Testis (tissue), 3 donors: ENCODE data around the gene SH2D4B. TPM values are rescaled to one million over a fixed set of nuclear protein-coding genes. Genes with fewer than 3 reads are reported as not detected.

Source experiments
- DNase-seq: peaks from one replicate; pipeline ENCODE4 v3.0.0-alpha.2; 2019
- H3K27ac ChIP-seq, 2 donors: fragments of 200-600 bp; sonication (generic); one replicate each; pipeline ENCODE4 v1.5.1; 2019
- H3K27me3 ChIP-seq: fragments of 200-600 bp; sonication (generic); one replicate; pipeline ENCODE4 v1.5.1; 2019
- H3K36me3 ChIP-seq: fragments of 200-600 bp; sonication (generic); one replicate; pipeline ENCODE4 v1.5.1; 2017; ENCODE audit warnings: low read depth; ENCODE audit errors: missing control alignments
- H3K4me1 ChIP-seq: fragments of 200-600 bp; sonication (generic); one replicate; pipeline ENCODE4 v1.5.1; 2019
- H3K4me3 ChIP-seq, 2 donors: fragments of 200-600 bp; sonication (generic); one replicate each; pipeline ENCODE4 v1.5.1; 2017 to 2019
- H3K9me3 ChIP-seq: fragments of 200-600 bp; sonication (generic); one replicate; pipeline ENCODE4 v1.5.1; 2017
- CTCF ChIP-seq, 3 experiments: fragments of 450-650 bp in 2 of 3; fragments of 200-600 bp in 1 of 3; sonication (generic) in 1 of 3; IDR thresholded peaks; one replicate each; pipeline ENCODE4 v1.5.1; 2016 to 2019; ENCODE audit warnings: antibody characterized with exemption in 3 of 3, mild to moderate bottlenecking in 2 of 3, moderate library complexity in 1 of 3
- POLR2A ChIP-seq: fragments of 450-650 bp; IDR thresholded peaks from one replicate; pipeline ENCODE4 v1.6.1; 2017; ENCODE audit warnings: antibody characterized with exemption, mild to moderate bottlenecking, moderate library complexity
- WGBS, 2 donors: methylation state at CpG; one replicate each; pipeline ENCODE4 v1.1.5; 2018; 5-methylcytosine and 5-hydroxymethylcytosine counted together
- intact Hi-C: fragments of 100-400 bp; cut with DNase I; formaldehyde crosslinking; loops from one replicate; pipeline ENCODE4 v1.15.1; 2023; ENCODE audit warnings: low total_unique reads
- polyA plus RNA-seq: library from polyadenylated mRNA; stranded (reverse); fragments of 350-450 nt; fragmentation: Illumina TruSeq; extraction: RNeasy Lipid Tissue Mini Kit (QIAGEN cat#74804); gene quantifications from one replicate; pipeline ENCODE4 v1.2.3, GENCODE V29; 2014; ENCODE audit warnings: low read depth, low replicate concordance; ENCODE audit not compliant: insufficient read depth
- total RNA-seq, 2 donors: library from RNA; depleted of rRNA; stranded (reverse); fragments of >200 nt; gene quantifications; one replicate each; pipeline ENCODE4 v1.2.3, GENCODE V29; 2016

The SH2D4B gene
- total and polyA plus RNA-seq, 3 donors from 2014 or later: 0.22 to 1.1 (median 0.55) TPM

GRCh38 chr10:80536361-80536835 is 1.3 kb upstream of the SH2D4B start:
- intact Hi-C loops: no loop called here
- Histone ChIP-seq H3K27ac (peak overlapping the region; percentile 45 to 51), H3K4me1 (no peaks in the 10 kb centered on the region), H3K36me3 (no peaks in the 10 kb centered on the region), H3K27me3 (no peaks in the 10 kb centered on the region), H3K9me3 (no peaks in the 10 kb centered on the region), H3K4me3 (peak overlapping the region; percentile 39 to 58)
- DNase-seq: no peak
- 79 to 84% methylated on average over 10 to 17 of the region's 17 CpGs for WGBS, 2 donors
- TF ChIP-seq POLR2A (no peak), CTCF (IDR thresholded peaks at IDR 0.05) (no peak)

GRCh38 chr10:80537086-80537735 is 491 bp upstream of the SH2D4B start:
- no peak overlapping the region for H3K4me3 ChIP-seq
- H3K36me3 ChIP-seq: no peaks in the 10 kb centered on the region
- intact Hi-C loops: no loop called here
- 56 to 64% methylated on average over 8 of the region's 8 CpGs for WGBS, 2 donors
- H3K9me3 ChIP-seq: no peaks in the 10 kb centered on the region
- no peaks in the 10 kb centered on the region for H3K27me3 ChIP-seq
- TF ChIP-seq POLR2A (no peak), CTCF (IDR thresholded peaks at IDR 0.05) (no peak)
- H3K4me1 ChIP-seq: no peaks in the 10 kb centered on the region
- no peak overlapping the region for H3K27ac ChIP-seq
- DNase-seq: no peak

- Histone ChIP-seq H3K4me3 (no peak overlapping the region), H3K36me3 (no peaks in the 10 kb centered on the region), H3K27ac (no peak overlapping the region), H3K27me3 (no peaks in the 10 kb centered on the region), H3K9me3 (no peaks in the 10 kb centered on the region), H3K4me1 (no peaks in the 10 kb centered on the region)
- intact Hi-C loops: no loop called here
- TF ChIP-seq CTCF (IDR thresholded peaks at IDR 0.05): no peak
- TF ChIP-seq POLR2A: no peak
- 91 to 95% methylated on average over 9 to 16 of the region's 16 CpGs for WGBS, 2 donors
- DNase-seq: no peak
Observed at GRCh38 chr10:80538481-80539185, 931 bp downstream of the SH2D4B start.

- Histone ChIP-seq H3K9me3 (no peaks in the 10 kb centered on the region), H3K36me3 (no peaks in the 10 kb centered on the region), H3K27ac (no peak overlapping the region), H3K27me3 (no peaks in the 10 kb centered on the region), H3K4me3 (no peak overlapping the region), H3K4me1 (no peaks in the 10 kb centered on the region)
- no peak for DNase-seq
- WGBS, 2 donors: 93 to 94% methylated on average over 4 to 7 of the region's 7 CpGs
- intact Hi-C loops: no loop called here
- no peak for TF ChIP-seq CTCF (IDR thresholded peaks at IDR 0.05)
- TF ChIP-seq POLR2A: no peak
Observed at GRCh38 chr10:80539421-80540031, 1.8 kb downstream of the SH2D4B start.
